ENCODE results near the gene COL6A3.
A peak's percentile ranks its signal among the peaks of the same experiment; 100 is the strongest.

The COL6A3 gene

GRCh38 chr2:237455764-237456163 lies 41.8 kb upstream of the COL6A3 start:
- DNase-seq (ENCODE audit: low read depth) = no peak
- H3K4me3 ChIP-seq (ENCODE audit: low read length) = no peak overlapping the region
- no peak for TF ChIP-seq CTCF (IDR thresholded peaks at IDR 0.05; ENCODE audit: insufficient read depth, low read depth, low read length, missing control alignments)

- no peak for TF ChIP-seq CTCF (IDR thresholded peaks at IDR 0.05; ENCODE audit: insufficient read depth, low read depth, low read length, missing control alignments)
- no peak for DNase-seq (ENCODE audit: low read depth)
- no peak overlapping the region for H3K4me3 ChIP-seq (ENCODE audit: low read length)
Observed at GRCh38 chr2:237453671-237454070, 39.7 kb upstream of the COL6A3 start.

- DNase-seq (ENCODE audit: low read depth) = peak; percentile 37
- no peak overlapping the region for H3K4me3 ChIP-seq (ENCODE audit: low read length)
- no peak for TF ChIP-seq CTCF (IDR thresholded peaks at IDR 0.05; ENCODE audit: insufficient read depth, low read depth, low read length, missing control alignments)
Observed at GRCh38 chr2:237452861-237453260, 38.9 kb upstream of the COL6A3 start.

GRCh38 chr2:237451643-237452469 lies 37.9 kb upstream of the COL6A3 start:
- DNase-seq (ENCODE audit: low read depth) = no peak
- no peak for TF ChIP-seq CTCF (IDR thresholded peaks at IDR 0.05; ENCODE audit: insufficient read depth, low read depth, low read length, missing control alignments)
- no peak overlapping the region for H3K4me3 ChIP-seq (ENCODE audit: low read length)

GRCh38 chr2:237450583-237450982 lies 36.6 kb upstream of the COL6A3 start:
- no peak for DNase-seq (ENCODE audit: low read depth)
- no peak for TF ChIP-seq CTCF (IDR thresholded peaks at IDR 0.05; ENCODE audit: insufficient read depth, low read depth, low read length, missing control alignments)
- H3K4me3 ChIP-seq (ENCODE audit: low read length) = no peak overlapping the region

- no peak for DNase-seq (ENCODE audit: low read depth)
- H3K4me3 ChIP-seq (ENCODE audit: low read length) = no peak overlapping the region
- TF ChIP-seq CTCF (IDR thresholded peaks at IDR 0.05; ENCODE audit: insufficient read depth, low read depth, low read length, missing control alignments) = no peak
Observed at GRCh38 chr2:237450108-237450507, 36.1 kb upstream of the COL6A3 start.
